Smooth muscle cell (in vitro differentiated cells): ENCODE measurements around the gene ADRA1B. TPM values are rescaled to one million over a fixed set of nuclear protein-coding genes. Genes with fewer than 3 reads are reported as not detected.
A peak's percentile ranks its signal among the peaks of the same experiment; 100 is the strongest.

ENCODE experiments used
- DNase-seq: peaks from one replicate; lab custom pipeline; 2025; ENCODE audit not compliant: unreplicated experiment; lab: John Stamatoyannopoulos, UW
- H2AFZ ChIP-seq: fragments of 200-600 bp; sonication (generic); 2 replicates; pipeline ENCODE4 v1.6.0; 2016; ENCODE audit warnings: antibody characterized with exemption, low read depth, mild to moderate bottlenecking
- H3F3A ChIP-seq: fragments of 200-600 bp; sonication (generic); 2 replicates; pipeline ENCODE4 v1.6.0; 2017; ENCODE audit warnings: antibody characterized with exemption, low read depth
- H3K27ac ChIP-seq: fragments of 200-600 bp; sonication (generic); 2 replicates; pipeline ENCODE4 v1.5.1; 2016; ENCODE audit warnings: low read depth, mild to moderate bottlenecking
- H3K27me3 ChIP-seq: fragments of 200-600 bp; sonication (generic); 2 replicates; pipeline ENCODE4 v1.6.1; 2016; ENCODE audit warnings: low read depth, mild to moderate bottlenecking
- H3K36me3 ChIP-seq: fragments of 200-600 bp; sonication (generic); 2 replicates; pipeline ENCODE4 v1.5.1; 2016; ENCODE audit warnings: low read depth
- H3K4me1 ChIP-seq: fragments of 200-600 bp; sonication (generic); 2 replicates; pipeline ENCODE4 v1.5.1; 2016; ENCODE audit warnings: low read depth
- H3K4me2 ChIP-seq: fragments of 200-600 bp; sonication (generic); 2 replicates; pipeline ENCODE4 v1.6.0; 2016; ENCODE audit warnings: mild to moderate bottlenecking
- H3K4me3 ChIP-seq: fragments of 200-600 bp; sonication (generic); 2 replicates; pipeline ENCODE4 v1.5.1; 2016; ENCODE audit warnings: mild to moderate bottlenecking
- H3K79me2 ChIP-seq: fragments of 200-600 bp; sonication (generic); 2 replicates; pipeline ENCODE4 v1.6.0; 2016; ENCODE audit warnings: low read depth, mild to moderate bottlenecking
- H3K9ac ChIP-seq: fragments of 200-600 bp; sonication (generic); 2 replicates; pipeline ENCODE4 v1.6.0; 2016; ENCODE audit warnings: low read depth
- H3K9me3 ChIP-seq: fragments of 200-600 bp; sonication (generic); replicated peaks from 2 replicates; pipeline ENCODE4 v1.5.1; 2016; ENCODE audit warnings: low read depth
- H4K20me1 ChIP-seq: fragments of 200-600 bp; sonication (generic); 2 replicates; pipeline ENCODE4 v1.6.0; 2016; ENCODE audit warnings: low read depth
- CTCF ChIP-seq: fragments of 200-600 bp; sonication (generic); IDR thresholded peaks from 2 replicates; pipeline ENCODE4 v1.5.1; 2017; ENCODE audit warnings: borderline replicate concordance, mild to moderate bottlenecking, antibody characterized with exemption; ENCODE audit not compliant: insufficient read depth, poor library complexity, severe bottlenecking
- WGBS: methylation state at CpG from one replicate; pipeline ENCODE4 v1.1.7; 2016; ENCODE audit warnings: low lambda C conversion rate; 5-methylcytosine and 5-hydroxymethylcytosine counted together
- polyA plus RNA-seq: library from polyadenylated mRNA; unstranded; fragments of >200 nt; fragmentation: Nextera tagmentation; extraction: Ambion mirVana; gene quantifications from 2 replicates; pipeline ENCODE4 v1.2.1, GENCODE V29; 2016
- total RNA-seq: library from RNA; depleted of rRNA; stranded (reverse); fragments of >200 nt; gene quantifications from 2 replicates; pipeline ENCODE4 v1.2.3, GENCODE V29; 2014

ADRA1B gene
- total and polyA plus RNA-seq, 2 experiments from 2014 or later: 0.34 to 0.36 TPM

DNA sequence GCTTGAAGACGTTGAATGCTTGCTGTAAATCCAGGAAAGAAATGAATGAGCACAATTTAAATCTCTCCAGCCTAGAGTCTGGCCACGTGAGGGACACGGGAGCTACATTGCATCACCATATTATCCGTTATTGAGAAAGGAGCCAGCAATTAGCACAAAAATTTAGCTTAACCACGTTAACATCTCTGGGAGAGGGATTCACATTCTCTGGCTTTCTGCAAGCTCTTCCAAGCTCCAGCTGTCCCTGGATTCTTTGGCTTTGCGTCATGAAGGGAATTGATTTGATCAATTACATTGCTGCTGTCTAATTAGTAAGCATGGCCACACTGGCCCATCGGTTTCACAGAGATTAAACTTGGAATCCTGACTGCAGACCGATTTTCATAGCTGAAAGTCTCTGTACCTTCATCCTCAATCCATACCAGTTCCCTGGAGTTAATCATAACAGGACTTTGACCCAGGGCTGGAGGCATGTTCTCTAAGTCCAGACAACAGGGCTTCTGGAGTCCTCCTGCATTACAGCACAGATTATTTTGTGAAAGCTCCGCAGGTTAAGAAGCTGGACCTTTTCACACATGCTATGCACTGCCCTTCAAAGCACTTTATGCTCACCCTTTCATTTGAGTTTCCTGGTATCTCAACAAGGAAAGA, 31.6 kb downstream of the ADRA1B start:
- no peaks in the 10 kb centered on the region for H3K4me1 ChIP-seq
- H2AFZ ChIP-seq: no peak overlapping the region
- no peaks in the 10 kb centered on the region for H3K79me2 ChIP-seq
- no peak for TF ChIP-seq CTCF
- no peak overlapping the region for H3K27ac ChIP-seq
- H3K4me3 ChIP-seq: no peak overlapping the region
- no peaks in the 10 kb centered on the region for H3K36me3 ChIP-seq
- no peak overlapping the region for H3K9ac ChIP-seq
- no peaks in the 10 kb centered on the region for H3K9me3 ChIP-seq
- H4K20me1 ChIP-seq: no peaks in the 10 kb centered on the region
- H3K27me3 ChIP-seq: no peaks in the 10 kb centered on the region
- no peak for DNase-seq
- no peak overlapping the region for H3K4me2 ChIP-seq
- 58% methylated on average over 9 of the region's 9 CpGs for WGBS
- H3F3A ChIP-seq: peaks cover 3% of the 10 kb centered on the region

DNA sequence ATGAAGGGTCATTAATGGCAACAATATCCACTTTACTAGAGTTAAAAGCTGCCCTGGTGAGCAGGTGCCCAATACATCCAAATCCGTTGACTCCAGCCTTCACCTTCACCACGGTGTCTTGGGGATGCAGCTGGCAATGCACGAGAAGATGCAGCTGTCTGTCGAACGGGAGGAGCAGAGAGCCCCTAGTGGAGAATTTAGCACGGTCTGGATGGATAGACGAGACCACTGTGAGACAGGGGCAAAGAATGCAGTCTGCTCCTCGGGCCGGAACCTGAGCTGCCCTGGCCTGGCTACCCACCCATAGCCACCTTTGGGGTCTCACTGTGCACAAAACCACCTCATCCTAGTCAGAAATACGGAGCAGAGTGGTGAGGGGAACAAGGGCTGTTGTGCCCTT, 35.1 kb downstream of the ADRA1B start:
- H3K27me3 ChIP-seq: no peaks in the 10 kb centered on the region
- TF ChIP-seq CTCF: peak; percentile 13
- peaks cover 4% of the 10 kb centered on the region for H3K4me1 ChIP-seq
- H3K27ac ChIP-seq: no peak overlapping the region
- peaks cover 3% of the 10 kb centered on the region for H3F3A ChIP-seq
- no peak for DNase-seq
- H3K9me3 ChIP-seq: no peaks in the 10 kb centered on the region
- no peak overlapping the region for H3K4me3 ChIP-seq
- no peaks in the 10 kb centered on the region for H4K20me1 ChIP-seq
- no peaks in the 10 kb centered on the region for H3K36me3 ChIP-seq
- H3K79me2 ChIP-seq: no peaks in the 10 kb centered on the region
- WGBS: 34% methylated on average over 10 of the region's 10 CpGs
- H3K4me2 ChIP-seq: no peak overlapping the region
- no peak overlapping the region for H2AFZ ChIP-seq
- no peak overlapping the region for H3K9ac ChIP-seq

- Histone ChIP-seq H3K9ac (no peak overlapping the region), H3K27me3 (no peaks in the 10 kb centered on the region), H3K9me3 (no peaks in the 10 kb centered on the region), H3K27ac (no peak overlapping the region), H3K79me2 (no peaks in the 10 kb centered on the region), H3K4me3 (no peak overlapping the region), H4K20me1 (no peaks in the 10 kb centered on the region), H3K4me1 (peaks cover 4% of the 10 kb centered on the region), H3K4me2 (no peak overlapping the region), H3K36me3 (no peaks in the 10 kb centered on the region), H3F3A (peaks cover 3% of the 10 kb centered on the region), H2AFZ (no peak overlapping the region)
- no peak for TF ChIP-seq CTCF
- DNase-seq: no peak
- whole genome bisulfite sequencing: 55% methylated on average over 3 of the region's 3 CpGs
Observed at GRCh38 chr5:159951834-159952233, 35.6 kb downstream of the ADRA1B start.

DNA sequence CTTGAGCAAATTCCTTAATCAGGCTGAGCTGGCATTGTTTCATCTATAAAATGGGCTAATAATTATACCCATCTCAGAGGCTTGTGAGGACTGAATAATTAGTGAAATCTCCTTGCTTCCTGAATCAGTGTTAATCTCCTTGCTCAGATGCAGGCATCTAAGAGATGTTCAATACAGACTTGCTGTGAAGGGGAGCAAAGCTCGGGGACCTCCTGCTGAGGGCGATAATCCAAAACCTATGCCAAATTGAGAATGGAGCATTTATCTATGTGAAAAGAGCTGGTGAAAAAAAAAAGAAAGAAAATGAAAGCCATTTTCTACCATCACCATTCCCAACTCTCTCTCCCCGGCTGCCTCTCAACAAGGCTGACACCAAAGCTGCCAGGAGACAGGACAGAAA, 37.3 kb downstream of the ADRA1B start:
- Histone ChIP-seq H3K4me3 (no peak overlapping the region), H2AFZ (no peak overlapping the region), H3K36me3 (no peaks in the 10 kb centered on the region), H3K9me3 (no peaks in the 10 kb centered on the region), H3K4me1 (peaks cover 4% of the 10 kb centered on the region), H3K79me2 (no peaks in the 10 kb centered on the region), H3K9ac (no peak overlapping the region), H3K27ac (no peak overlapping the region), H3K27me3 (no peaks in the 10 kb centered on the region), H4K20me1 (no peaks in the 10 kb centered on the region), H3F3A (peaks cover 3% of the 10 kb centered on the region), H3K4me2 (no peak overlapping the region)
- WGBS: 94% methylated on average over 3 of the region's 3 CpGs
- TF ChIP-seq CTCF: no peak
- DNase-seq: no peak
